Anterior cingulate cortex (tissue), 58 donors: ENCODE results near the gene ADAMTSL4.
A peak's percentile ranks its signal among the peaks of the same experiment; 100 is the strongest.

ENCODE experiments used
- DNase-seq, 58 donors: peaks; one replicate each; lab custom pipeline; 2025; lab: John Stamatoyannopoulos, UW

ADAMTSL4 gene

GRCh38 chr1:150553392-150554085, 4.3 kb downstream of the ADAMTSL4 start:
- no peak for DNase-seq

DNA sequence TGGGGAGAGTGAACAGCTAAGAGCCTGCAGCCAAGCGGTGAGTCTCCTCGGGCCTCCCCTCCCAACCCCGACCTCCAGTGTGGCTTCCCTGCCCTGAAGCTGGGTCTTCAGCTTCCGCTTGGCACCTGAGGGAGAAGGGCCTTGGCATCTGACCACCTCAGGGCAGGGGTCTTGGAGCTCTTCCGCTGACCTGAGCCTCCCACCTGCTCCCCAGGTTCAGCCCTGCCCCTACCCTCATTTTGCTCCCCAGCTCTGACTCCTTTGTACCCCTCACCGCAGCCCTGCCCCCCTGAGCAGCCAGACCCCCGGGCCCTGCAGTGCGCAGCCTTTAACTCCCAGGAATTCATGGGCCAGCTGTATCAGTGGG, 4.9 kb downstream of the ADAMTSL4 start:
- DNase-seq: no peak

DNA sequence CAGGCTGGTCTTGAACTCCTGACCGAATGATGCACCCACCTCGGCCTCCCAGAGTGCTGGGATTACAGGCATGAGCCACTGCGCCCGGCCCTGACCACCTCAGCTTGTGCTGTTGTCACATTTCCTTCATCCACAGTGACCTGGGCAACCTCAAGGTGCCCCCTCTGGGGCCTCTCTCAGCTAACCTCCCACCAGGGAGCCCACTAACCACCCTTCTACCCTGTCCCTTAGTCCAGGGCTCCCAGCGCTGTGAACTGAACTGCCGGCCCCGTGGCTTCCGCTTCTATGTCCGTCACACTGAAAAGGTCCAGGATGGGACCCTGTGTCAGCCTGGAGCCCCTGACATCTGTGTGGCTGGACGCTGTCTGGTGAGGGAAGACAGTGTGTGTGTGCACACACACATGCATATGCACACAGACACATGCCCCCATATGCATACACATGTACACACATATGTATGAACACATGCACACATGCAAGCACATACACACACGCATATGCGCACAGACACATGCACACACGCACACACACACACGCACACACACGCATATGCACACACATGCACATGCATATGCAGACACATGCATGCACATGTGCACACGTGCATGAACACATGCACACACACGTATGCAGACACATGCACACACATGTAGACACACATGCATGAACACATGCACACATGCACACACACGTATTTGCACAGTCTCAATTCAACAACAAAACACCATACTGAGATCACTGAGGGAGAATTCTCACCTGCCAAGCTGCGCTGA, 6.2 kb downstream of the ADAMTSL4 start:
- no peak for DNase-seq

- no peak for DNase-seq
These were observed 7.0 kb downstream of the ADAMTSL4 start for GRCh38 chr1:150555971-150556865.

DNA sequence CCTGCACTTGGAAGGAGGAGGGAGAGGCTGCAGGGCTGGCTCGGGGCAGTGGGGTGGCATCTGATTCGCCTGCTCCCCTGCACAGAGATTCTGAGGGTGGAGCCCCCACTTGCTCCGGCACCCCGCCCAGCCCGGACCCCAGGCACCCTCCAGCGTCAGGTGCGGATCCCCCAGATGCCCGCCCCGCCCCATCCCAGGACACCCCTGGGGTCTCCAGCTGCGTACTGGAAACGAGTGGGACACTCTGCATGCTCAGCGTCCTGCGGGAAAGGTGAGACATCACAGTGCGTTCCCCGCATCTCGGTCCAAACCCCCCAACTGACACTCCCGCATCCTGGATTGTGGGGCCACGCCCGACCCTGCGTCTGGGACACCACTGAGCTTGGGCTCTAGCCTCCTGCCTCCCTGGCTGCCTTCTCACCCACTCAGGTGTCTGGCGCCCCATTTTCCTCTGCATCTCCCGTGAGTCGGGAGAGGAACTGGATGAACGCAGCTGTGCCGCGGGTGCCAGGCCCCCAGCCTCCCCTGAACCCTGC, 7.9 kb downstream of the ADAMTSL4 start:
- no peak for DNase-seq

DNA sequence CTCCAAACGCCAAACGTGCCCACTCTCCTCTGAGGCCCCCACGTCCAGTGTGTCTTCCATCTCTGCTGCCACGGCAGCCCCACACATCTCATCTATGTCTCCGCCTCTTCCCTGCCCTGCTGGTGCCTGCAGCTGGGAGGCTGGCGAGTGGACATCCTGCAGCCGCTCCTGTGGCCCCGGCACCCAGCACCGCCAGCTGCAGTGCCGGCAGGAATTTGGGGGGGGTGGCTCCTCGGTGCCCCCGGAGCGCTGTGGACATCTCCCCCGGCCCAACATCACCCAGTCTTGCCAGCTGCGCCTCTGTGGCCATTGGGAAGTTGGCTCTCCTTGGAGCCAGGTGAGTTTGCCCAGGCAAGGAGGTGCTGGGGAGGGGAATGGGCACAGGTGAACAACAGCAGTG, 8.6 kb downstream of the ADAMTSL4 start:
- DNase-seq: no peak

GRCh38 chr1:150558303-150558704, 9.1 kb downstream of the ADAMTSL4 start:
- DNase-seq: no peak

- DNase-seq: peak in 10 of 58 donors; percentile 7 to 30 (median 16)
These were observed 9.8 kb downstream of the ADAMTSL4 start for GRCh38 chr1:150558761-150559655.

DNA sequence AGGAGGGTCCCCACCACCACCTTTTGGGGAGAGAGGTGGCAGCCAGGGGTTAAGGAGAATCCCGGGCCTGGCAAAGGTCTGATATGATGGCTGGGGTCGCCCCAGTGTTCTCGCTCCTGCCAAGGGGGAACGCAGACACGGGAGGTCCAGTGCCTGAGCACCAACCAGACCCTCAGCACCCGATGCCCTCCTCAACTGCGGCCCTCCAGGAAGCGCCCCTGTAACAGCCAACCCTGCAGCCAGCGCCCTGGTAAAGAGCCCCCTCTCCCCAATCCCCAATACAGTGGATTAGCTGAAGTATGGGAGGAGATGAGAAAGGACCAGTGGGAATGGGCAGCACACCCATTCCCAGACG, 10.4 kb downstream of the ADAMTSL4 start:
- DNase-seq: no peak

- peak in 44 of 58 donors; percentile 3 to 68 (median 32) for DNase-seq
These were observed 10.8 kb downstream of the ADAMTSL4 start for GRCh38 chr1:150560011-150560438.

GRCh38 chr1:150560576-150561253, 11.5 kb downstream of the ADAMTSL4 start:
- peak in 50 of 58 donors; percentile 56 to 93 (median 78) for DNase-seq

GRCh38 chr1:150561254-150561973, 12.2 kb downstream of the ADAMTSL4 start:
- DNase-seq: peak in 56 of 58 donors; percentile 46 to 94 (median 78)

GRCh38 chr1:150561974-150562445, 12.8 kb downstream of the ADAMTSL4 start:
- DNase-seq: peak in 51 of 58 donors; percentile 15 to 83 (median 58)

GRCh38 chr1:150562446-150563339, 13.5 kb downstream of the ADAMTSL4 start:
- DNase-seq: peak in 1 of 58 donors; percentile 21

- DNase-seq: peak in 2 of 58 donors; percentile 10 to 13
These were observed 14.3 kb downstream of the ADAMTSL4 start for GRCh38 chr1:150563340-150564038.
